GM10847 (cell line): ENCODE results near the gene NDRG3.

Source experiments
- POLR2A ChIP-seq: IDR thresholded peaks from 2 replicates; pipeline ENCODE4 v1.6.1; 2011; ENCODE audit not compliant: insufficient read length; ENCODE audit errors: extremely low read depth

Gene NDRG3

GRCh38 chr20:36736451-36737182, 9.3 kb downstream of the NDRG3 start:
- TF ChIP-seq POLR2A: no peak

GRCh38 chr20:36732456-36732855, 13.4 kb downstream of the NDRG3 start:
- no peak for TF ChIP-seq POLR2A

GRCh38 chr20:36728986-36729385, 16.9 kb downstream of the NDRG3 start:
- TF ChIP-seq POLR2A: no peak

GRCh38 chr20:36726168-36726567, 19.7 kb downstream of the NDRG3 start:
- no peak for TF ChIP-seq POLR2A

GRCh38 chr20:36720510-36720909, 25.4 kb downstream of the NDRG3 start:
- TF ChIP-seq POLR2A: no peak

GRCh38 chr20:36717657-36718056, 28.2 kb downstream of the NDRG3 start:
- no peak for TF ChIP-seq POLR2A

- TF ChIP-seq POLR2A: no peak
These were observed 28.9 kb downstream of the NDRG3 start for GRCh38 chr20:36717021-36717420.

- TF ChIP-seq POLR2A: no peak
These were observed 33.1 kb downstream of the NDRG3 start for GRCh38 chr20:36712775-36713174.

GRCh38 chr20:36709126-36709525, 36.8 kb downstream of the NDRG3 start:
- TF ChIP-seq POLR2A: no peak

- TF ChIP-seq POLR2A: no peak
These were observed 42.4 kb downstream of the NDRG3 start for GRCh38 chr20:36703530-36703929.

GRCh38 chr20:36700438-36700837, 45.5 kb downstream of the NDRG3 start:
- TF ChIP-seq POLR2A: no peak

GRCh38 chr20:36688630-36689029, 57.3 kb downstream of the NDRG3 start:
- no peak for TF ChIP-seq POLR2A

GRCh38 chr20:36687850-36688249, 58.0 kb downstream of the NDRG3 start:
- TF ChIP-seq POLR2A: no peak

- no peak for TF ChIP-seq POLR2A
These were observed 58.9 kb downstream of the NDRG3 start for GRCh38 chr20:36686944-36687343.

- no peak for TF ChIP-seq POLR2A
These were observed 59.4 kb downstream of the NDRG3 start for GRCh38 chr20:36686504-36686903.

- TF ChIP-seq POLR2A: no peak
These were observed 61.1 kb downstream of the NDRG3 start for GRCh38 chr20:36684747-36685146.

GRCh38 chr20:36682311-36682710, 63.6 kb downstream of the NDRG3 start:
- no peak for TF ChIP-seq POLR2A
